Measurements from ENCODE around the gene MTUS2. TPM values are rescaled to one million over a fixed set of nuclear protein-coding genes. Genes with fewer than 3 reads are reported as not detected.

The MTUS2 gene
- total RNA-seq, 2 donors from 2014 or later: 1.9 to 4.9 TPM

GRCh38 chr13:29490561-29490885 is 670.4 kb downstream of the MTUS2 start:
- Mint-ChIP-seq H3K4me3 (no peak overlapping the region), H3K36me3 (ENCODE audit: low read depth) (peaks cover 2% of the 10 kb centered on the region), H3K4me1 (peaks cover 2% of the 10 kb centered on the region), H3K27ac (no peak overlapping the region), H3K27me3 (peaks cover 19% of the 10 kb centered on the region)
- DNase-seq (no peak), ATAC-seq (no peak)
- no peaks in the 10 kb centered on the region for H3K9me3 ChIP-seq (ENCODE audit: control insufficient read depth, low read length, poor library complexity, severe bottlenecking)

GRCh38 chr13:29491248-29491647 is 671.1 kb downstream of the MTUS2 start:
- H3K27ac Mint-ChIP-seq: no peak overlapping the region
- H3K9me3 ChIP-seq (ENCODE audit: control insufficient read depth, low read length, poor library complexity, severe bottlenecking): no peaks in the 10 kb centered on the region
- H3K36me3 Mint-ChIP-seq (ENCODE audit: low read depth): peaks cover 2% of the 10 kb centered on the region
- DNase-seq (no peak), ATAC-seq (no peak)
- no peak overlapping the region for H3K4me3 Mint-ChIP-seq
- peaks cover 9% of the 10 kb centered on the region for H3K4me1 Mint-ChIP-seq
- peaks cover 27% of the 10 kb centered on the region for H3K27me3 Mint-ChIP-seq

DNA sequence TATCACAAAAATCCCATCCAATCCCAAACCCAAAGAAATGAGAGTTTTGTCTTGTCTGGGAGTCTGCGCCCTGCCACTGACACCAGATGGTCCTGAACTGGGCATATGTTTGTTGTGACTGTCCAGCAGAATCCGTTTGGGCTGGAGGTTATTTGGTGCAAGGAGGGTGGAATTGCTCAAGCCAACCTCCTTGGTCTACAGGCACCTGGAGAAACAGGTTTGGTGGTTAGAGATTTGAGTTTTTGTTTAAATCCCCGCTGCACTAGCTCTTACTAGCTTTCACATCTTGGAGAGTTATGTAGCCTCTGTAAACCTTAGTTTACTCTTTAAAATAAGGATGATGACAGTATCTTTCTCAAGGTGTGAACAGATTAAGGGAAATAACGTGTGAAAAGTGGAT is 673.7 kb downstream of the MTUS2 start:
- H3K27ac Mint-ChIP-seq: no peak overlapping the region
- no peak for DNase-seq
- H3K9me3 ChIP-seq (ENCODE audit: control insufficient read depth, low read length, poor library complexity, severe bottlenecking): no peaks in the 10 kb centered on the region
- ATAC-seq: no peak
- no peak overlapping the region for H3K4me3 Mint-ChIP-seq
- H3K36me3 Mint-ChIP-seq (ENCODE audit: low read depth): peaks cover 5% of the 10 kb centered on the region
- H3K27me3 Mint-ChIP-seq: peaks cover 35% of the 10 kb centered on the region
- H3K4me1 Mint-ChIP-seq: peaks cover 14% of the 10 kb centered on the region

GRCh38 chr13:29494520-29494919 is 674.4 kb downstream of the MTUS2 start:
- H3K9me3 ChIP-seq (ENCODE audit: control insufficient read depth, low read length, poor library complexity, severe bottlenecking): no peaks in the 10 kb centered on the region
- no peak for ATAC-seq
- Mint-ChIP-seq H3K4me1 (peaks cover 14% of the 10 kb centered on the region), H3K27ac (no peak overlapping the region), H3K4me3 (no peak overlapping the region), H3K36me3 (ENCODE audit: low read depth) (peaks cover 5% of the 10 kb centered on the region), H3K27me3 (peaks cover 34% of the 10 kb centered on the region)
- DNase-seq: no peak

GRCh38 chr13:29496241-29496712 is 676.1 kb downstream of the MTUS2 start:
- H3K4me1 Mint-ChIP-seq: peaks cover 14% of the 10 kb centered on the region
- peaks cover 34% of the 10 kb centered on the region for H3K27me3 Mint-ChIP-seq
- H3K4me3 Mint-ChIP-seq: peak overlapping the region; percentile 49
- ATAC-seq (peak; percentile 58), DNase-seq (no peak)
- H3K27ac Mint-ChIP-seq: peak overlapping the region; percentile 87
- no peaks in the 10 kb centered on the region for H3K9me3 ChIP-seq (ENCODE audit: control insufficient read depth, low read length, poor library complexity, severe bottlenecking)
- H3K36me3 Mint-ChIP-seq (ENCODE audit: low read depth): peaks cover 5% of the 10 kb centered on the region

GRCh38 chr13:29497137-29497654 is 677.1 kb downstream of the MTUS2 start:
- H3K27me3 Mint-ChIP-seq: peaks cover 43% of the 10 kb centered on the region
- DNase-seq (no peak), ATAC-seq (no peak)
- H3K4me1 Mint-ChIP-seq: peaks cover 17% of the 10 kb centered on the region
- no peak overlapping the region for H3K4me3 Mint-ChIP-seq
- H3K9me3 ChIP-seq (ENCODE audit: control insufficient read depth, low read length, poor library complexity, severe bottlenecking): no peaks in the 10 kb centered on the region
- peaks cover 9% of the 10 kb centered on the region for H3K36me3 Mint-ChIP-seq (ENCODE audit: low read depth)
- H3K27ac Mint-ChIP-seq: no peak overlapping the region

DNA sequence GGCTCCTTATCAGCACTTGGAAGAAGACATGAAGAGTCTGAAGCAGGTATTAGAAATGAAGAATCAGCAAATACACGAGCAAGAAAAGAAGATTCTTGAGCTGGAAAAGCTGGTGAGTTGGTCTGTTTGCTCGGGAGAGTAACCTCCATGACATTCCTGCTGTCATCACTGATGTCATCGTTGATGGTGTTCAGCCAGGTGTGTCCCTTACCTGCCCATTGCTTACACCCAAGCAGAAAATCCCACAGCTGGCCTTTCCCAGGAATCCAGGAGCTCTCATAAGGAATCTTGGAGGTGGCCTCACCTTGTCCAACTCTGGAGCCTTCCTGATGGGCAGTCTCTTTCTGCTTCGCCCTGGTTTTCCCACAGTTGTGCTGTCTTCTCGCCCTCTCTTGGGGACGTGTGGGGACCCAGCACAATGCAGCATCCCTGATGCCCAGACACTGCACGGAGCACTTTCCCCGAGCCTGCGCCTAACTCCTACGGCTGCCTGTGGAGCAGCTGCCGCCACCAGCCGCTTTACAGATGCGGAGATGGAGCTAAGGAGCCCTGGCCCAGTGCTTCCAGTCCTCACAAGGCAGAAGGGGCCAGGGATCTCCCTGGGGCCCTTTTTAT is 678.4 kb downstream of the MTUS2 start:
- Mint-ChIP-seq H3K27ac (no peak overlapping the region), H3K4me1 (peaks cover 19% of the 10 kb centered on the region), H3K36me3 (ENCODE audit: low read depth) (peaks cover 9% of the 10 kb centered on the region), H3K27me3 (peaks cover 50% of the 10 kb centered on the region), H3K4me3 (no peak overlapping the region)
- no peaks in the 10 kb centered on the region for H3K9me3 ChIP-seq (ENCODE audit: control insufficient read depth, low read length, poor library complexity, severe bottlenecking)
- DNase-seq (no peak), ATAC-seq (no peak)

- DNase-seq (no peak), ATAC-seq (no peak)
- peaks cover 41% of the 10 kb centered on the region for H3K27me3 Mint-ChIP-seq
- no peak overlapping the region for H3K4me3 Mint-ChIP-seq
- peaks cover 19% of the 10 kb centered on the region for H3K4me1 Mint-ChIP-seq
- peaks cover 6% of the 10 kb centered on the region for H3K36me3 Mint-ChIP-seq (ENCODE audit: low read depth)
- H3K27ac Mint-ChIP-seq: no peak overlapping the region
- H3K9me3 ChIP-seq (ENCODE audit: control insufficient read depth, low read length, poor library complexity, severe bottlenecking): no peaks in the 10 kb centered on the region
These were observed 679.5 kb downstream of the MTUS2 start for GRCh38 chr13:29499506-29500165.

- ATAC-seq: no peak
- no peak for DNase-seq
- H3K27ac Mint-ChIP-seq: no peak overlapping the region
- peaks cover 19% of the 10 kb centered on the region for H3K4me1 Mint-ChIP-seq
- H3K36me3 Mint-ChIP-seq (ENCODE audit: low read depth): peaks cover 6% of the 10 kb centered on the region
- H3K27me3 Mint-ChIP-seq: peaks cover 41% of the 10 kb centered on the region
- H3K9me3 ChIP-seq (ENCODE audit: control insufficient read depth, low read length, poor library complexity, severe bottlenecking): no peaks in the 10 kb centered on the region
- no peak overlapping the region for H3K4me3 Mint-ChIP-seq
These were observed 680.2 kb downstream of the MTUS2 start for GRCh38 chr13:29500386-29500785.

DNA sequence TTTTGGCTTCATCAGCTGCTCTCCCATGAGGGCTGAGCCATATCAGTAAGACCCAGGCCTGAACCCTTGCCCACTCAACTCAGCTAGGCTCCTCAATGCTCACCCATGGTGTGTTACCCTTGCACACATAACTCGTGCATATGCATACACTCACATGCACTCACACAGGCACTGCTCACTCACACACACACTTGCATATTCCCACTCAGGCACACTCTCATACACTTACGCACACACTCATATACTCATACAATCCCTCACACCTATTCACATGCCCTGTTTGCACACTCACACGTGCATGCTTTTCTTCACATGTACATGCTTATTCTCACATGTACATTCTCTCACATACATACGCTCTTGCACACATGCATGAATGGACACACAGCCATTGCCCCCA is 681.5 kb downstream of the MTUS2 start:
- Mint-ChIP-seq H3K27me3 (peaks cover 28% of the 10 kb centered on the region), H3K27ac (no peak overlapping the region), H3K4me1 (peaks cover 6% of the 10 kb centered on the region), H3K4me3 (no peak overlapping the region), H3K36me3 (ENCODE audit: low read depth) (peaks cover 4% of the 10 kb centered on the region)
- ATAC-seq: no peak
- DNase-seq: no peak
- H3K9me3 ChIP-seq (ENCODE audit: control insufficient read depth, low read length, poor library complexity, severe bottlenecking): no peaks in the 10 kb centered on the region

DNA sequence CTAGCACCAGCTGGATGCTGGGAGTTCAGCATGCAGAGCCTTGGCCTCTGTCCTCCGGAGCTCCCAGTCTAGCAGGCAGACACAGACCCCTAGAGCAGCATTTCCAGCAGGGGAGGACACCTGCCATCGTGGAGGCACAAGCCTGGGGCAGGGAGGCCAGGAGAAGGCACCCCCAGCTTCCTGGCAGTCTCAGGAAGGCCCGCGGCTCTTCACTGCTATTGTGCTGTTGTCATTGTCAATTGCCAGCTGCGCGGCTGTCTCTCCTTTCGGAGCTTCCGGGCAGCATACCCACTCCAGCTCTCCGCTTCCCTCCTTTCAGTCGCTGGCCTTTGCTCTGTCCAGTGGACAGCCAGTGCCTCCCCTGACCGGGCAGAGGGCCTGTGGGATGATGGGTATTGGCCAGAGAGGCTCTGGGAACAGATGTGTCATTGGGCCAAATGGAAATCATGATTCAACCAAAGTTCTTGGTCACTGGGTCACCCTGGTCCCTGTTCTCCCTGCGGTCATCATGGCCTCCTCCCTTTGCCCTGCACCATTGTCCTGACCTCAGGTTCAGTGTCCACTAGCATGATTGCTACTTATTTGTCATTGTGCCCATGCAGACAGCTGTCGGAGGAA is 682.4 kb downstream of the MTUS2 start:
- no peak overlapping the region for H3K4me3 Mint-ChIP-seq
- no peak for ATAC-seq
- H3K27me3 Mint-ChIP-seq: peaks cover 19% of the 10 kb centered on the region
- no peak overlapping the region for H3K27ac Mint-ChIP-seq
- no peaks in the 10 kb centered on the region for H3K9me3 ChIP-seq (ENCODE audit: control insufficient read depth, low read length, poor library complexity, severe bottlenecking)
- peaks cover 4% of the 10 kb centered on the region for H3K36me3 Mint-ChIP-seq (ENCODE audit: low read depth)
- no peak for DNase-seq
- peaks cover 5% of the 10 kb centered on the region for H3K4me1 Mint-ChIP-seq

DNA sequence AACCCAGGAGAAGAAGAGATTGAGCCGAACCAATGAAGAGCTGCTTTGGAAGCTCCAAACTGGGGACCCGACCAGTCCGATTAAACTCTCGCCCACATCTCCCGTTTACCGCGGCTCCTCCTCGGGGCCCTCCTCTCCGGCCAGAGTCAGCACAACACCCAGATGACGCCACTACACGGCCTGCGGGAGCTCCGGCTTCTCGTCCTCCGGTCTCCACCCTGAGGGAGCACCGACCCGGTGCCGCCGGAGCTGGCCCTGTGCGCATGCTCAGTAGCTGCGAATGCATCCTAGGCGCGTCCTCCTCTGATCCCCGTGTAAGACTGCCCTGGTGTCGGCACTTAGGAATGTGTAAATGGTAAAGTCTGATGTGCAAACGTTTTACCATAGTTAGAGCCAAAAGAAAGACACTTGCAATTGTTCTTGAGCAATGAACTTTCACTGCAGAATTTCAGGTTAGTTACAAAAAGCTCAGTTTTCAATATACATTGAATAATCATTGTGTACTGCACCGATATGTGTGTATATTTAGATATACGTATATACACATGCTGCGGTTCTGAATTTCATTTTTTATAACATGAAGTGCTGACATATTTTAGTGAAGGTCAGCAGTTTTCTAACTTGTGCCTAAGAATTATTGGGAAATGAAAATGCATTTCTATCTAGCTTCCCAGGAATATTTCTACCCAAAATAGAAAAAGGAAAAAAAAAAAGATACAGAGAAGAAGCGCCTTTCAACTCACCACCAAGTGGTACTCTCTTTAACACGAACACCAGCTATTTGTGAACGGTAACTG is 683.1 kb downstream of the MTUS2 start:
- H3K9me3 ChIP-seq (ENCODE audit: control insufficient read depth, low read length, poor library complexity, severe bottlenecking): no peaks in the 10 kb centered on the region
- H3K4me1 Mint-ChIP-seq: peaks cover 5% of the 10 kb centered on the region
- ATAC-seq (no peak), DNase-seq (no peak)
- no peak overlapping the region for H3K27ac Mint-ChIP-seq
- no peak overlapping the region for H3K4me3 Mint-ChIP-seq
- H3K27me3 Mint-ChIP-seq: peaks cover 19% of the 10 kb centered on the region
- peaks cover 4% of the 10 kb centered on the region for H3K36me3 Mint-ChIP-seq (ENCODE audit: low read depth)

DNA sequence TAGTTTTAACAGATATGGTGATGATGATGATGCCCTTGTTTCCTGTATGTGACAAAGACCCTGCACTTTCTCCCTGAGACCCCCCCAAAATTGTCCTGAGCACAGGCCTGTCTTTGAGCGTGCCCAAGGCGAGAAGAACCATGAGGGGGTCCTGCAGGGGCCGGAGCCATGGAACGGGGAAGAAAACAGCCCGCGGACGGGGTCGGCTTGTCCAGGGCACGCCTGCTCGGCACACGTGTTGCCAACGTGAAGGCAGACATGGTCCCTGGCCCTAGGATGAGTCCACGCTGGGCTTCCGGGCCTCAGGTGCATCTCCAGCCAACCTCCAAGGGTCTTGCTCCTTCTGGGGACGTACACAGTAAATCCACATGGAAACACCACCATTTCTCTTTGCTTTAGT is 684.6 kb downstream of the MTUS2 start:
- peaks cover 19% of the 10 kb centered on the region for H3K27me3 Mint-ChIP-seq
- DNase-seq (no peak), ATAC-seq (no peak)
- no peaks in the 10 kb centered on the region for H3K9me3 ChIP-seq (ENCODE audit: control insufficient read depth, low read length, poor library complexity, severe bottlenecking)
- no peak overlapping the region for H3K27ac Mint-ChIP-seq
- H3K4me3 Mint-ChIP-seq: no peak overlapping the region
- H3K4me1 Mint-ChIP-seq: peaks cover 5% of the 10 kb centered on the region
- H3K36me3 Mint-ChIP-seq (ENCODE audit: low read depth): peaks cover 4% of the 10 kb centered on the region
